Measurements from ENCODE around the gene DPM2.

The DPM2 gene

GRCh38 chr9:127953768-127954505, 16.3 kb upstream of the DPM2 start:
- no peak for DNase-seq

- no peak for DNase-seq
These were observed 15.5 kb upstream of the DPM2 start for GRCh38 chr9:127953154-127953553.

- DNase-seq, result no peak
These were observed 13.0 kb upstream of the DPM2 start for GRCh38 chr9:127950513-127951289.

- DNase-seq, result no peak
These were observed 12.3 kb upstream of the DPM2 start for GRCh38 chr9:127949827-127950512.

- DNase-seq, result no peak
These were observed 10.4 kb upstream of the DPM2 start for GRCh38 chr9:127947841-127948710.

GRCh38 chr9:127946728-127947127, 9.1 kb upstream of the DPM2 start:
- no peak for DNase-seq

- DNase-seq, result no peak
These were observed 8.3 kb upstream of the DPM2 start for GRCh38 chr9:127945942-127946341.

- DNase-seq, result no peak
These were observed 7.7 kb upstream of the DPM2 start for GRCh38 chr9:127945338-127945737.

GRCh38 chr9:127944586-127945218, 7.0 kb upstream of the DPM2 start:
- no peak for DNase-seq

- DNase-seq, result peak; percentile 64
These were observed 6.1 kb upstream of the DPM2 start for GRCh38 chr9:127943731-127944144.

- DNase-seq, result no peak
These were observed 5.5 kb upstream of the DPM2 start for GRCh38 chr9:127943011-127943662.

GRCh38 chr9:127942216-127943010, 4.8 kb upstream of the DPM2 start:
- DNase-seq, result no peak

GRCh38 chr9:127941961-127942215, 4.2 kb upstream of the DPM2 start:
- DNase-seq, result no peak

- no peak for DNase-seq
These were observed 3.7 kb upstream of the DPM2 start for GRCh38 chr9:127941062-127941960.

GRCh38 chr9:127940593-127940992, 2.9 kb upstream of the DPM2 start:
- no peak for DNase-seq

- DNase-seq, result no peak
These were observed 640 bp upstream of the DPM2 start for GRCh38 chr9:127938298-127938690.

- no peak for DNase-seq
These were observed 632 bp downstream of the DPM2 start for GRCh38 chr9:127937056-127937387.

- DNase-seq, result no peak
These were observed 1.3 kb downstream of the DPM2 start for GRCh38 chr9:127936347-127936852.

- no peak for DNase-seq
These were observed 1.9 kb downstream of the DPM2 start for GRCh38 chr9:127935765-127936221.

GRCh38 chr9:127934986-127935385, 2.7 kb downstream of the DPM2 start:
- no peak for DNase-seq

Measured in NCI-H1436 treated with DMSO at 0.1 percent for 48 hours (cell line).